A204.1 (cell line): ENCODE data around the gene RFC5.
"Not testable (repeated sequence)": the region's sequence is repeated elsewhere in the genome, so short reads cannot be mapped to it uniquely, and the experiment has no call there.

ENCODE experiments used
- FAIRE-seq: peaks from 2 replicates; lab custom pipeline; 2012; peaks lifted over from hg19 to GRCh38; lab: Jason Lieb, UNC

Gene RFC5

GRCh38 chr12:118052324-118053070, 36.0 kb downstream of the RFC5 start:
- no peak for FAIRE-seq

- FAIRE-seq: no peak
Observed at GRCh38 chr12:118053071-118053985, 36.8 kb downstream of the RFC5 start.

DNA sequence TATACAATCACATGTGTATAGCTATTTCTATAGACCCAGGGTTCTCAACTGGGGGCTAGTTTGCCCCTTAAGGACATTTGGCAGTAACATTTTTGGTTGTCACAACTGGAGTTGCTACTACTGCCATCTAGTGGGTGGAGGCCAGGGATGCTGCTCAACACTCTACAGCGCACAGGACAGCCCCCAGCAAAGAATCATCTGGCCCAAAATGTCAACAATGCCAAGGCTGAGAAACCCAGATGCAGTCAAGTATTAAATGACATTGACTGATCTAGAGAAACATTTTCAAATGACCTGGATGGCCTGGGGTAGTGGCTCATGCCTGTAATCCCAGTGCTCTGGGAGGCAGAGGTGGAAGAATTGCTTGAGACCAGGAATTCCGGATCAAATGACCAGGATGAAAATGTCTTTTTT, 38.6 kb downstream of the RFC5 start:
- FAIRE-seq: no peak

- no peak for FAIRE-seq
Observed at GRCh38 chr12:118055865-118056773, 39.6 kb downstream of the RFC5 start.

DNA sequence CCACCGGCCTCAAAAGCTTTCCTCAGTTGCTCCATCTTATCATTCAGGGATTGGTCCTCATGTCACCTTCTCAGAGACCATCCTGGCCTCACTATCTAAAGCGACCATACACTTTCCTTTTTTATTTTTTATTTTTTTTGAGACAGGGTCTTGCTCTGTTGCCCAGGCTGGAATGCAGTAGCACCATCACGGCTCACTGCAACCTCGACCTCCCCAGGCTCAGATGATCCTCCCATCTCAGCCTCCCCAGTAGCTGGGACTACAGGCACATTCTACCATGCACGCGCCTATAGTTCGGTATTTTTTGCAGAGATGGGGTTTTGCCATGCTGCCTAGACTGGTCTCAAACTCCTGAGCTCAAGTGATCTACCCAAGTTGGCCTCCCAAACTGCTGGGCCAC, 41.7 kb downstream of the RFC5 start:
- no peak for FAIRE-seq

DNA sequence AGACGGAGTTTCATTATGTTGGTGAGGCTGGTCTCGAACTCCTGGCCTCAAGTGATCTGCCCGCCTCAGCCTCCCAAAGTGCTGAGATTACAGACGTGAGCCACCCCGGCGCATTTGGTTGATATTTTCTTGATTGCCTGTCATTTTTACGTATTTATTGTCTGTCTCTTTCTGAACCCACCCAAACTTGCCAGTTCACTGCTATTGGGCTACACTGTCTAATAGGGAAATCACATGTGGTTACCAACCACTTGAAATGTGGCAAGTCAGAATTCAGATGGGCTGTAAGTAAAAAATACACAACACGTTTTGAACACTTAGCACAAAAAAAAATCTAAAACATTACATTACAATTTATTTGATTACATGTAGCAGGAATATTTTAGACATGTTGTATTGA, 42.4 kb downstream of the RFC5 start:
- no peak for FAIRE-seq

GRCh38 chr12:118059341-118060191, 43.1 kb downstream of the RFC5 start:
- FAIRE-seq: no peak

- FAIRE-seq: no peak
Observed at GRCh38 chr12:118060301-118061010, 44.0 kb downstream of the RFC5 start.

DNA sequence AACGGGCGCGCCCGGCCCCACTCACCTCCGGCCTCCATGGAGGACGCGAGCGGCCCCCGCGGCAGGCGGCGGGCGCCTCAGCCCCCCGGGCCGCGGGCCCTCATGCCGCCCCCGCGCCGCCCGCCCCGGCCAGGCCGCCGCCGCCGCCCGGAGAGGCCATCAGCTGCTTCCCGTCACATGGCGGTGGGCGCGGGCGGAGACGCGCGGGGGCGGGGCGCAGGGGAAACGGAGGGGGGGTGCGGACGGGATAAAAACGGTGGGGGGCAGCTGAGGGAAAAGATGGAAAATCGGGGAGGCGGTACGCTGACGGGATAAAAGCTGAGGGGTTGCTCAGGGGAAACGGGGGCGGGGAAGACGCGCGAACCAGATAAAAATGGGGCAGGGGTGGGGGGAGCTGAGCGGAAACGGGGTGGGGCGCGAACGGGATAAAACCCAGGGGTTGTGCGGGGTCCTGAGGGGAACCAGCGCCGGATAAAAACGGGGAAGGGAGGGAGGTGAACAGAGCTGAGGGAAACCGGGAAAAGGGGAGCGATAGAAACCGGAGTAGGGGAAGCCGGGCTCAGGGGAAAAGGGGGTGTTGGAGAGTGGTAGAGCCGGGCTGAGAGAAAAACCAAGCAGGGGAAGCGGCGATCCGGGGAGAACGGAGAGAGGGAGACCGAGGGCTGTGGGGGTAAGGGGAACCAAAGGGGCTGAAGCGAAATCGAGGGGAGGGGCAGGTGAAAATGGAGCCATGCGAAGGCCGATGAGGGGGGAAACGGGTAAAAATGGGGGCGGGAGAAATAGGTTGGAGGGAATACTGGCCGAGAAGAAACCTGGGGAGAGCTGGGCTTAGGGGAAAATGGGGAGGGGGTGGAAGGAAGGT, 44.7 kb downstream of the RFC5 start, which contains the start of gene WSB2:
Gene WSB2 (minus strand): TSS at position 169 of the 862 bp plus-strand sequence. CDS start 131 bp downstream, at position 38.
- no peak for FAIRE-seq

DNA sequence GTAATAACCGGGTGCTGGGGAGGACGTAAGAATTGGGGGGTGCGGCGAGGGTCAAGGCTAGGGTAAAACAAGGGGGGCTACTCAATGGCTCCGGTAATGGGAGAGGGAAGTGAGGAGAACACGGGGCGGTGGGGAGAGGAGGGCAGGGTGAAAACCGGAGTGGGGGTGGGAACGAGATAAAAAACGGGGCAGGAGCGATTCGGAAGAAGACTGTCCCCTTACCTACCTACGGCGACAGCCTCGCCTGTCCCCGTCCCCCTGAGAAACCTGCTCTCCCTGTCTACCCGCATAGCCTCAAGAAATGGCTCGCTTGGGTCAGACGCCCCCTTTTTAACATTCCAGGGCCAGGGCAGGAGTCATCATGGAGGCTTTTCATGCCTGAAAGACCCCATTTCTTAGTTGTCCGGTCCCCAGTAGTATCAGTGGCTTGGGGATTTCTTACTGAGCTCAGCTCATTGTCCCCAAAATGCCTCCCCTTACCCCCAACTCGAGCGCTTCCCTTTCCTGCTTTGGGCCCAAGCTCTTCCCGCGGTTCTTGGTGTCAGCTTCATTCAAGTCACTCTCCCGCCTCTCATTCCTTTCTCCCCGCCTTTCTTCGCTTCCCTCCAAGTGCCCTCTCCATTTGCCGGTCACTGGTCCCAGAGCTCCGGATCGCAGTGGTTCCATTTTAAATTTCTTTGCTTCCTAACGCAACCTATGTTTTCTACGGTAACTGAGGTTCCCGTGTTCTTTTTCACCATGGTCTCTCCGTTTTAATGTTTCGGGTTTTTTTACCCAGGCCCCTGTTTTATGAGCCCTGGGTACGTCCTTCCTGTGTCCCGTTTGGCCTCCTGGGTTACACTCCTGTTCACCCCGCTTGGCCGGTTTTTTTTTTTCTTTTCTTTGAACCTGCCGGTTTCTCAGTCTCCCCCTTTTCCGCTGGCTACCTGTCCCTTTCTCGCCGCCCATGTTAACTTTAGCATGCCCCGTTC, 45.7 kb downstream of the RFC5 start:
- FAIRE-seq: no peak

DNA sequence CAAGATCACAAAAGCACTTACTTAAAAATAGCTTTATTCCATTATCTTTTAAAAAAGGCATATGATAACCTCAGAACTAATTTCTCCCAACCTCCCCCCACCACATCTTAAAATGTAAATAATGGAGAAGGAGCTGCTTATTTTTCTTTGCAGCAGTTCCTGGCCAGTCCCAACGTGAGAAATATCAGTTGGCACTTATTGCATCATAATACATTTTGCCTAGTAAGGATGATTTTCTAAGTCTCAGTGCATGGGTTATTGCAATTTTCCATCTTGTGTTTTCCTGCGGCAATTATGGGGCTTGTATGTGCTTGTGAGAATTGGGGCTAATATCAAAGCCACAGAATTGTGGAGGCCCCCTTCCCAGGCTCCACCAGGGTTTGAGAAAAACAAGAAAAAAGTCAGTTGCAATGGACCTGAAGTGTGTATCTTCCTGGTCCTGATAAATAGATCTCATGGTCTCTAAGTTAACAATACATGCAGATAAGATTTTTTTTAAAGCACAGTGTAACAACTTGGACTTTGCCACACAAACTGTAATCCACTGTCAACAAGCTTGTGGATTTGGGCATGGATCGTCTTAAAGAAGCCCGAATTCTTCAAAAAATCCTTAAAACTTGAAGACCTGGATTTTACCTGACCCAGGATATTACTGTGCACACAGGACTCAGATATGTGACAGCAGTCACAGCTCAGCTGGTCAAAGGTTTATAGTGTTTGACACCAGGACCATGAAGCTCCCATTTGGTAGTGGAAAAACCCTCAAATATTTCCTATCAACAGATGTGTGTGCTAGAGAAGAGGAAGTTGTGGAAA, 47.3 kb downstream of the RFC5 start:
- no peak for FAIRE-seq

DNA sequence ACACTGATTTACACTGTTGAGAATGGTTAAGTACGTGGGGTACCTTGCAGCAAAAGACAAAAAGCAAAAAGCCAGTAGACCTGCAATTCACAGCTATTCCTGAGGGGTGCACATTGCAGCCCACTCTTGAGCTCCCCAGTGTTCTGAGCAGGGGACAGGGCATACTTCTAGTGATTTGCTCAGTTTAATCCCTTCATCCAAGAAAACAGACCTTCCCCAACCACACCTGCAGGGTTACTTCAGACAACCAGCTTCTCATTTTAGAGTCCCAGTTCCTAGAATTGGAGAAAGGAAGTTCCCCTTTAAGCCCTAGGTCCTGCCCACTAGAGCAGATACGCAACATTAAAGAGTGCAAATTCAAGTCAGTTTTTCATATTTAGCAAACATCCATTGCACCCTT, 48.1 kb downstream of the RFC5 start:
- no peak for FAIRE-seq

DNA sequence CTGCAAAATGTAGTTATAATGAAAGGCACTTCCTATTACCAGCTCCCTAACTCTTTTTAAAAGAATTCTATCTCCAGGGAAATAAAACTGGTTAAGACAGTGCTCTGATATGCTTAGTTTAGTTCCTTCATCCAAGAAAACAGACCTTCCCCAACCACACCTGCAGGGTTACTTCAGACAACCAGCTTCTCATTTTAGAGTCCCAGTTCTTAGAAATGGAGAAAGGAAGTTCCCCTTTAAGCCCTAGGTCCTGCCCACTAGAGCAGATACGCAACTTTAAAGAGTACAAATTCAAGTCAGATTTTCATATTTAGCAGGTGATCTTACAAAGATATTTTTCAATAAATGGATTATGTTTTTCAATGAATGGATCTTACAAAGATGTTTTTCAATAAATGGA, 48.9 kb downstream of the RFC5 start:
- no peak for FAIRE-seq

DNA sequence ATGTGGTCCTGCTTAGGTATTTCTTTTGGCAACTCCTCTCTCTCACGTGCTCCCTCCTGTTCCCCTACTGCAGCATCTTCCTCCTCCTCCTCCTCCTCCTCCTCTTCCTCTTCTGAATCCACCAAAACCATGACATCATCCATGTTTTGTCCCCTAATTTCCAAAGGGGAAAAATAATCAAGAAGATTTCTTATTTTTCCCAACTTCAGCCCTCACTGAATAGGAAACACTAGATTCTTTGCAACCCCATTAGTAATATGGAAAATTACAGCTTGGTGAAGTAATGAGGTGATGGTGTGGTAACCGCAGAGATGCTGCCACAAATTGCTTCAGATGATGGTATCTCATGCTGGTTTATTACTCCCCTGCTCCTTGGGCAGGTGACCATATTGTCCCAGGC, 51.9 kb downstream of the RFC5 start:
- no peak for FAIRE-seq

DNA sequence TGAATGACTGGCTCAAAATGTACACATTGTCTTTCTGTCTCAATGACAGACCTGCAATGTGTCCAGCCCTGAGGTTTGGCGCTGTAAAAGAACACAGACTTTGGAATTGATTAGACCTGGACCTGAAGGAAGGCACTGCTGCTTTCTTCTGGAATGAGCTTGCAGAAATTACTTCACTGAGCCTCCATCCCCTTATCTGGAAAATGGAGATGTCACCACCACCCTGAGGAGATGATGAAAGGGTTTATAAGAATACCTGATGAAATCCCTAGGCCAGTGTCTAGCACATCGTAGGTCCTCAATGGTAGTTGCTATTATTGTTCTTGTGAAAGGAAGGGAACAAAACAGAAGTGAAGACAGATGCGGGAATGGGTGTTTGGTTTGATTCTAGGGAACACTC, 54.1 kb downstream of the RFC5 start:
- FAIRE-seq: no peak

DNA sequence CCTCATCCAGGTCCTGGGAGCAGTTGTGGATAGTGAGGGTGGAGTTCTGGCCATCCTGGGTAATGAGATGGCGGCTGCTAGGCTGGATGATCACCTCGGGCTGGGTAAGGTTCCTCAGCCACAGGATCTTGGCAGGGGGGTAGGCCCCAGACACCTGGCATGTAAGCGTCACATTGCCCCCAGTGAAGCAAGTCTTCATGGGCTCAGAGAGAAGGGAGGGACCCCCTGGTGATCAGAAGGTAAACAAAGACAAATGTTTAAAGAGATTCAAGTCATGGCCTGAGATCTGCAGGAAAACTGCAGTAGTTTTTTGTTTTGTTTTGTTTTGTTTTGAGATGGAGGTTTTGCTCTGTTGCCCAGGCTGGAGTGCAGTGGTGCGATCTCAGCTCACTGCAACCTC, 57.3 kb downstream of the RFC5 start:
- FAIRE-seq: no peak

DNA sequence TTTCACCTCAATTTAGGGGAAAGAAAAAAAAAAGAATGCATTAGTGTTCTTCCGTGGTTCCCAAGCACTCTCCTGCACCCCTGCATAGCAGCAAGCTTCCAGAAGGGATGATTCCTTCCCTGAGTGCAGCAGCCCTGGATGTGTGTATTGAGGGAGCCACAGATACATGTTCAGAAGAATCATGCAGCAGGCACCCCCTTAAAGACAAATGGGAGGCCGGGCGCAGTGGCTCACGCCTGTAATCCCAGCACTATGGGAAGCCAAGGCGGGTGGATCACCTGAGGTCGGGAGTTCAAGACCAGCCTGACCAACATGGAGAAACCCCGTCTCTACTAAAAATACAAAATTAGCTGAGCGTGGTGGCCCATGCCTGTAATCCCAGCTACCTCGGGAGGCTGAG, 65.0 kb downstream of the RFC5 start:
- not testable (repeated sequence) for FAIRE-seq
